HG03354 (cell line): ENCODE results near the gene SLC2A1.

Source experiments
- ATAC-seq: cut with Tn5 transposase; IDR thresholded peaks from one replicate; pipeline ENCODE4 v1.9.1; 2021; ENCODE audit warnings: mild to moderate bottlenecking; ENCODE audit not compliant: unreplicated experiment, poor library complexity, severe bottlenecking

Gene SLC2A1

GRCh38 chr1:42981255-42981805 lies 22.7 kb upstream of the SLC2A1 start:
- ATAC-seq: no peak

GRCh38 chr1:42979896-42980800 lies 21.5 kb upstream of the SLC2A1 start:
- ATAC-seq: no peak

DNA sequence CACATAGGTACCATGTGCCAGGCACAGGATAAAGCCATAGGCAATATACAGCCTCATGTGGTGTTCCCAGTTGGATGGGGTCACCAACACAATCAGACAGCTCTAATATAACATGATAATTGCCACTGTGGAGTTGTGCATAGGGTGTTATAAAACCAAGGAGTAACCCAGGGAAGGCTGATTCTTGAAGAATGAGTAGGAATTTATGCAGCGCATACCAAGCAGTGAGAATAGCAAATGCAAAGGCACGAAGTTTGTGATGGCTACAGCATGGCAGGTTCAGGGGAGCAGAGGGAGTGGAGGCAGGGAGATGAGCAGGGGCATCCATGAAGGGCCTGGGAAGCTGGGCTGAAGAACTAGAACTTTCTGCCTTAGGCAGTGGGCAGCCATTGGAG lies 20.4 kb upstream of the SLC2A1 start:
- no peak for ATAC-seq

DNA sequence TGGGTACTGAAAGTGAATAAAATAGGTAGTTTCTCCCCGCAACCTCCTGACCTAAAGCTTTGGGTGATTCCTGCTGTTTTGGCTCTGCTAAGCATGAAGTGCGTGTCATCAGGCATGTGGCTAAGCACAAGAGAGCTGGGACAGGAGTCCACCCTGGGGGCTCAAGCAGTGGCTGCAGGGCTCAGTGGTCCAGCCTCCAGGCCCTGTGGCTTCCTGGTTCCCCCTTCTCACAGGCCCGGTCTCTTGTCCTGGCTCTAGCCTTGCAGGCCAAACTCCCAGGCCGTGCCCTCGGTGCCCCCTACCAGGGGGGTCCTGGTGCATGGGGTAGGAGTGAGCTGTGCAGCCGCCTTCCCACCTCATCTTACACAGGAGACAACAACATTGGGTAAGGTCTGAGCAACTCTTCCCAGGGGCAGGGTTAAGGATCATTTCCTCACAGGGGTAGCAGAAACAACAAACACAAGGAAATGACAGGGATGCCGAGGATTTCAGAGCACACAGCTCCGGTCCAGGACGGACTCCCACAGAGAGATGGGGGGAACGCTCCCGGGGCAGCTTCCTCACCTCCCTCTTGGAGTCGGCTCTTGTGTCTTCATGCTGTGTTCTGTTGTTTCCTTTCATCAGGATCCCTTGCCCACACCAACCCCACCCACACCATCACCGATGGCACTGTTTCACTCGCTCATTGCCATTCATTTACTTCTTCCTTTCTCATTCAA lies 19.8 kb upstream of the SLC2A1 start:
- no peak for ATAC-seq

DNA sequence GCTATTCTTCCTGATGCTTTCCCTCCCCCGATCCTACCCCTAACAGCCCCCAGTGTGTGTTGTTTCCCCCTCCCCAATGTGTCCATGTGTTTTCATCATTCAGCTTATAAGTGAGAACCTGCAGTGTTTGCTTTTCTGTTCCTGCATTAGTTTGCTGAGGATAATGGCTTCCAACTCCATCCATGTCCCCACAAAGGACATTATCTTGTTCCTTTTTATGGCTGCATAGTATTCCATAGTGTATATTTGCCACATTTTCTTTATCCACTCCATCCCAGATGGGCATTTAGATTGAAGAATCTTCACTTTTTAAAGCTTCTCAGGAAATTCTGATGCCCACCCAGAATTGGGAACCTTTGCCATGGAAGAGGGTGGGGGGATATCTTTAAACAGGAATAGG lies 19.0 kb upstream of the SLC2A1 start:
- no peak for ATAC-seq

DNA sequence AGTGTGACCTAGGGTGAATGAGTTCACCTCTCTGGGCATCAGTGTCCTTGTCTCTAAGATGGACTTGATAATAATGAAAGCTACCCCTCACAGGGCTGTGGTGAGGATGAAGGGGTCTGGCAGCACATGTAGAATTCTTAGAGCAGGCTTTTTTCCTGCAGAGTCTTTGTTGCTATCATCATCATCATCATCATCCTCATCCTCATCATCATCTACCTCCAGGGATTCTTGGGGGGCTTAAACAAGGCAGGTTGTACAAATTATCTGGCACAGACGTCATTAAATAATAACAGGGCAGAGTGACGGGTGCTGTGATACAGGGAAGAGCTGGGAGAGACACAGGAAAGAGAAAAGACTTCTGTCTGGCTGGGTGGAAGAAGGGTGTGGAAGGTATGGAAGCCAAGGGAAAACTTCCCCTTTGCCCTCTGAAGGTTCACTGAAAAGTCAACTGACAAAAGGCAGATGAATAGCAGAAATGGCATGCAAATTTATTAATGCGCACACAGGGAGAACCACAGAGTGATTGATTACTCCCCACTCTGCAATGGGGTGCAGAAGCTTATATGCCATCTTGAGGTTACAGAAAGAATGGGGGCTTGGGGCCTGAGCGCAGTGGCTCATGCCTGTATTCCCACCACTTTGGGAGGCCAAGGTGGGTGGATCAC lies 17.0 kb upstream of the SLC2A1 start:
- ATAC-seq: no peak

DNA sequence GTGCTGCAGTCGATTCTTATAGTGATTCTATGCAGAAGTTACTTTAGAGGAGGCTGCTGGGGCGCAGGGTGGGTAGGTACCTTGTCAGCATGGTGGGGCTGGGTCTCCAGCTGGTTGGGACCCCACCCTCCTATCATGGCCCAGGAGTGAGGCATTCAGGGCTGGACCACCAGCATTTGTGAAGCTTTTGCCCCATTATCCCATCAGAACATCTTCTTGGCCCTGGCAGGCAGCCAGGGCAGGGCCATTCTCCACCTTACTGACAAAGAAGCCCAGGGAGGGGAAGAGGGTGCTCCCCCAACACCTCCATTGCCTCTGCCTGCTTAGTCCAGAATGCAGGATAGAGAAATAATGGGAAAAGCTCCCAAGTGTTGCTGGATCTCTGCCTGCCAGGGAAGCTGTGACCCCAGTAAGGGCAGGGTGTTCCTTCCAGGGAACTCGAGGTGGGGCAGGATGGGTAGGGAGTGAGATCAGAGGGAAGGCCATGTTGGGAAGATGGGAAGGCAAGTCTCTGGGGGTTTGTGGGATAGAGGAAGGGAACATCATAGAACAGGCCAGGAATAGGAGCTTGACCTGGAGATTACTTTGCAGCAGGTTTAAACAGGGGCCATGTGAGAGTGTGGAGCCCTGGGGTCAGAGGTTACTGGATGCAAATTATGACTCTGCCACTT lies 16.2 kb upstream of the SLC2A1 start:
- ATAC-seq: no peak

- ATAC-seq: no peak
Observed at GRCh38 chr1:42973799-42974198, 15.1 kb upstream of the SLC2A1 start.

DNA sequence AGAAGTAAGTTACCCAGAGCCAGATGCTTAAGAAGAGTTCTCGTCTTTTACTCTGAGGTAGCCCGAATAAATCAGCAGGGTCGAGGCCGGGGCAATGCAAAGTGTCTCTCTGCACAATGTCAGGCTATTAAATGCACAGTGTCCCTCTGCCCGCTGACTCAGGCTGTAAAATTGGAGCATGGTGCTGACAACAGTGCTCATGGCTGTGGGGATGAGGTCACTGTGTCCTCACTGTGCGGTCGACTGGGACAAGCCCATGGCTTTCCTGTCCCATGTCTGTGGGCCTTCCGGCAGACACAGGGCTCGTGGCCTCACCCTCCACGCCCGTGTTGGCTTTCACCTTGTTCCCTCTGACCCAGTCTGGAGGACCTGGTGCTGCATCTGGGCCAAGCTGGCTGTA lies 14.6 kb upstream of the SLC2A1 start:
- no peak for ATAC-seq

DNA sequence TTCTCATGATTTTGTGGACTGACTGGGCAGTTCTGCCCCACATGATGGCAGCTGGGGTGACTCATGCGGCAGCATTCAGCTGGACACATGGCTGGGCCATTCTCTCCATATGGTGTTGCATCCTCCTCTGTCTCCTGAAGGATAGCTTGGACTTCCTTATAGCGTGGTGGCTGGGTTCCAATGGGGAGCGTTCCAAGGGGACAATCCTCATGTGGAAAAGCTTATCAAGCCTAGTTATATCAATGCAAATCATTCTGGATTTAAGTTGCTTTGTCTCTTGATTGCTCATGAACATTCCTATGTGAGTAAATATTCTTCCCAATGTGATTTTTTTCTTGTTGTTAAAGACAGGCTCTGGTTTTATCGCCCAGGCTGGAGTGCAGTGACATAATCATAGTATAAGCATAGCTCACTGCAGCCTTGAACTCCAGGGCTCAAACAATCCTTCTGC lies 13.2 kb upstream of the SLC2A1 start:
- no peak for ATAC-seq

GRCh38 chr1:42970143-42970542 lies 11.5 kb upstream of the SLC2A1 start:
- ATAC-seq: no peak

DNA sequence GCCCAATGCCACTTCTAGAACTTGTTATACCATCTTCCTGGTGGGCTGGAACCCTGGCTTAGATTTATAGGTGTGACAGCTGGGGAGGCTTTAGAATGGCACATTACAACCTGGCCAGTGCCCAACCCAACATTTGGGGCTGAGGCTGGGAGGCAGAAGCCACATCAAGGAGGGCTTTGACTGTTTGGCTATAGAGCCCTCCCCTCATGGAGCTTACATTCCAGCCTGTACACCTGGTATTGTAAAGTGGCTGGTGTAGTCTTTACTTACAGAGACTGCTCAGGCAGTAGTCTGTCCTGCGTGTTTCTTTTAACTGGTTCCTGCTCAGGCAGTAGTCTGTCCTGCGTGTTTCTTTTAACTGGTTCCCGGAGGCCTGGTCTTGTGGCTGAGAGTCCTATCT lies 10.0 kb upstream of the SLC2A1 start:
- ATAC-seq: no peak

DNA sequence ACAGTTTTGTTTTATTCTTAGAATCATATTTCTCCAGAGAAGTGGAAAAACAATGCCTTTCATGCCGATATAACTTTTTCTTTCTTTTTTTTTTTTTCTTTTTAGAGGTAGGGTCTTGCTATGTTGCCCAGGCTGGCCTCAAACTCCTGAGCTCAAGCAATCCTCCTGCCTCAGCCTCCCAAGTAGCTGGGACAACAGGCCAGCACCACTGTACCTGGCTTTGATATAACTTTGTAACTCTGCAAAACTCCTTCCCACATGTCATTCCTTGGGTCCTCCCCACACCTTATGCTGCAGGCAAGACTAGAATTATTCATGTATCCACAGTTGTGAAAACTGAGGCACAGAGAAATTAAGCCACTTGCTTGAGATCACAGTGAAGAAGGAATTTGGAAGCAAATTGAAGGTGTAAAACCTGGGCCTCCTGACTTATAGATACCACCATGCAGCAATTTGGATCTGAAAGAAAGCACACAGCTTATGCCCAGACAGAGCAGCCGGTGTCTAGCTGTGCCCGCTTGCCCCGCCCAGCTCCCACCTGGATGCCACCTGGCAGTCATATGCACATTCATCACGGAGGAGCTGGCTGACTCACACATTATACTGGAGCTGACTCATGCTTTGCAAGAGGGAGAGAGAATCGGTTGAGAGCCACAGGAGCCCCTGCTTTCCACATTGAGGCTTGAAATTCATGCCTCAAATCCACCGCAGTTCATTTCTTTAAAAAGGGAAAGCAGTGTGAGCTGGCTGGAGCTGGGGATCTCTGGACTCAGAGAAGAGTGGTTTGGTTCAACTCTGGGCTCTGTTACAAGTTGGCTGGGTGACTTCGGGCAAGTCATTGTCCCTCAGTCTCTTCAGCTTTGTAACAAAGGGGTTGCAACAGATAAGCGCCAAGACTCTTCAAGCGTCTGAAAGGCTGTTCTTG lies 8.3 kb upstream of the SLC2A1 start:
- no peak for ATAC-seq

- ATAC-seq: no peak
Observed at GRCh38 chr1:42965378-42965777, 6.7 kb upstream of the SLC2A1 start.

GRCh38 chr1:42964044-42964812 lies 5.6 kb upstream of the SLC2A1 start:
- no peak for ATAC-seq

DNA sequence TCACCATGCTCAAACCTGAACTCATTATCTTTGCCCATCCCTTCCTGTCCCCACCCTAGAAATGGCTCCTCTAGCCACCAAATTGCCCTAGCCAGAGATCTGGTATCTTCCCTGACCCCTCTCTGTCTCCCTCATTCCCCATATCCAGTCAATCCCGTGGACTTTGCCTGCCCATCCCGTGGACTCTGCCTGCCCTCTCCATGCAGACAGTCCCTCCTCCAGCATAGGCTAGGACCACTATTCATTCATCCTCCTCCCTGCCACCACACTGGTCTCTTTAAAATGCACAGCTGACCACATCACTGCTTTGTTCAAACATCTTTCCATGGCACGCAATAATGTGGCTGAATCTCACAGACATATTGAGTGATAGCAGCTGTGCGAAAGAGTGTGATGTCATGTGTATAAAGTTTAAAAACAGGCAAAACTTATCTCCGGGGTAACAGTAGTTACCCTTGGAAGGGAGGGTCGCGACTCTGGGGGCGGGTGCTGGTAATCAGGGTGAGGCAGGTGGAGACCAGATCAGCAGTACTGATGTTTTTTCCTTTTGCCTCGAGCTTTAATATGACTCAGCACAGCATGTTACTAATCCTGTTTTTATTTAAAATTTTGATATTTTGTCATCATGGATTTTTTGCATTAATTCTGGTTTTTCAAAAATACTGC lies 4.8 kb upstream of the SLC2A1 start:
- no peak for ATAC-seq

GRCh38 chr1:42962641-42963377 lies 4.1 kb upstream of the SLC2A1 start:
- ATAC-seq: no peak
